IPS DF 4.7 (cell line): ENCODE data around the gene HRH2.

ENCODE experiments used
- DNase-seq: peaks from one replicate; pipeline ENCODE4 v3.0.0-alpha.2; 2013; ENCODE audit warnings: low spot score; ENCODE audit errors: extremely low read depth

HRH2 gene

DNA sequence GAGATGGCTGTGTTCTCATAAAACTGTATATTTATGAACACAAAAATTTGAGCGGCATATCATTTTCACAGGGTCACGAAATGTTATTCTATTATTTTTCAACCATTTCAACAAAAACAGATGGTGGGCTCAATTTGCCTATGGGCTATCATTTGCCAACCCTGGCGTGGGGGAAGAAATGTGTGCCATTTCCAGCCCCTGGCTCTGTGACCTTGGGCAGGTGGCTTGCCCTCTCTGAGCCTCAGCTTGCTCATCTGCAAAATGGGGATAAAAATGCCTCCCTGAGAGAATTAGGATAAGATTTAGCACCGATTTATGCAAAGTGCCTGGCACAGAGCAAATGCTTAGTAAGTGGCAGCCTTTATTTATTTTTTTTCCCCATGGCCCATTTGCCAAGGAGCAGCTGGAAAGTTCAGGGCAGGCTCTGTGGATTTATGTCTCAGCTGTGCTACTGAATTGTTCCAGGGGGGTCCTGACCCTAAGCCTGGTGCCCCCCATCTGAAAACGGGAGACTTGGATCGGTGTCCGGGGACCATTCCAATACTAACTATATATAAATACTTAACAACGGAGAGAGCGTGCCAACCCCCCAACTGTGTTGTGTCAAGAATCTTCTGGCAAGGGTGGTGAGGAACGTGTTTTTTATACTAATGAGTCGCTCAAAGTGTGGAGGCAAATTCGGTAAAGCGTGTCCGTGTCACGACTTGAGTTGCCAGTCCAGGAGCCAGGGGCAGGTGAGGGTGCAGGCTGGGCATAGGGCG lies 34.5 kb downstream of the HRH2 start:
- no peak for DNase-seq

DNA sequence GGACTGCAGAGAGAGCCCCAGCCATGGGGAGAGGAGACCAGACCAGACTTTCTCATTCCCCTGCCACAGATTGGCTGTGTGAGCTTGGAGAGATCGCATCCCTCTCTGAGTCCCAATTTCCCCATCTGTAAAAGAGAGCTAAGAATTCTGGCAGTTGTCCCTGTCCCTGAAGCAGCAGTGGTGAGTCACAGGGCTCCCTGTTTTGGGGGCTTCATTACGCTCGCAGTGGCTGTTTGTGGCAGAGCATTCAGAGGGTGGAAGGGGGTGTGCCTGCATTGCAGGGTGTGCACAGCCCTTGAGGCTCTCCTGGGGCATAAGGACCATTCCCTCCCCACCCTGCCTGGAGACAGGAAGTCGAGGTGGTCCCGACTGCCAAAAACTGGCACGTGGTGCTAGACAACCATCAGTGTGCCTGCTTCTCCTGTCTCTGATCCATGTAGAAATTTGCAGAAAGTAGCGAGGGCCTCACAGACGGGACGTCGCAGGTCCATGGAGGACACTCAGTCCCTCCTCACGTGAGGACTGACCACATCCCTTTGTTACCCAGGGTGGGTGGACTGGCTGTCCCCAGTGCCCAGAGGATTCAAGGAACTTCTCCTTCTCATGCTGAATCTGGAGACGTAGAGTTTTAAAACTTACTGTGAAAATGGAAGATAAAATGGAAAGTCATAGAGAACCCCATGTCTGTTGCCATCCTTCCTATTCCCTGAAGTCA lies 35.3 kb downstream of the HRH2 start:
- DNase-seq: no peak

DNA sequence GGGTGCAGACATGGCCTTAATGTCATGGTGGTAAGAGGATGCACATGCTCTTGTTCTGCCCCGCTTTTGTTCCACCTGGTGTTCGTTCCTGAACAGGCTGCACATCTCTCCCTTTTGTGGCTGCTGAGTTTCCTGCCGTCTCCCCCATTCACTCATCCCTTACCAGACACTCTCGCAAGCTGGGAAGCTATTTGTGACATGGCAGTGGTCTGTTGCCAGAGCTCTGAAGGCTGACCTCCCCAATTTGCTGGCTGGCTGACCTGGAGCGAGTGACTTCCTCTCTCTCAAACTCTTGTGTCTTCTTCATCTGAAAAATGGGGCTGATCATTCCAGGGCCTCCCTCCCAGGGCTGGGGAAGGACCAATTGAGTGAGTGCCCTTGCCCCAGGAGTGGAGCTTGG lies 35.9 kb downstream of the HRH2 start:
- no peak for DNase-seq

DNA sequence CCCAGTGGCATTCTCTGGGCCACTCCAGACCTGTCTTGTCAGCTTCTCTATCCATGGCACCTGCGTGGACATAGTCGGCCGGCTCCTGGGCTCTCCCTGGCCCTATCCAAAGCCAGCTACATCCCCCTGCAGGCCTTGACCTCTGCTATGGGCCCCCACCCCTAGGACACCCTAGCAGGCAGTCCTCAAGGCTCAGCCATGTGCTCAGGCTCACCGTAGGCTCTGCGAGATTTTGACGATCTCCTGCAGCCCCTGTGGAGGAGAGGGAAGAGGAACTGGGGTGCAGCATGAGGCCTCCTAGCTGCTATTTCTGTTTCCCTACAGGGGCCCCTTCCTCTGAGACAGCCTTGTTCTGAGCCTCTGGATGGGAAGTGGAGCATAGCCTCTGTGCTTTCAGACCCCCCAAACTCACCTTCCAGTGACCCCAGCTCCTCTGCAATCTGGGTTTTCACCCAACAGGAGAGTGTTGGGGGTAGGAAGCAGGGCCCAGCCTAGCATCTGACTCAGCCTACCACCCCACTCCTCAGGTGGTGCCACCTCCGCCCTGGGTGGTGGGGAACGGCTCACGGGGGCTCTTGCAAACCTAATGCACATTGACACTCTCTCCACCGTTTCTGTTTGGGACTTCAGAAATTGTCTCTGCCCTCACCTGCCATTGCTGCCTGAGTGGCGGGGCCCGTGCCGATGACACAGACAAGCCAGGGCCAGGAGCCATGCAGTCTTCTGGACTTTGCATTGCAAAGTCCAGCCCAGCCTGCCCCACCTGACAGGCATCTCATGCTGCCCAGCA lies 36.7 kb downstream of the HRH2 start:
- DNase-seq: no peak

DNA sequence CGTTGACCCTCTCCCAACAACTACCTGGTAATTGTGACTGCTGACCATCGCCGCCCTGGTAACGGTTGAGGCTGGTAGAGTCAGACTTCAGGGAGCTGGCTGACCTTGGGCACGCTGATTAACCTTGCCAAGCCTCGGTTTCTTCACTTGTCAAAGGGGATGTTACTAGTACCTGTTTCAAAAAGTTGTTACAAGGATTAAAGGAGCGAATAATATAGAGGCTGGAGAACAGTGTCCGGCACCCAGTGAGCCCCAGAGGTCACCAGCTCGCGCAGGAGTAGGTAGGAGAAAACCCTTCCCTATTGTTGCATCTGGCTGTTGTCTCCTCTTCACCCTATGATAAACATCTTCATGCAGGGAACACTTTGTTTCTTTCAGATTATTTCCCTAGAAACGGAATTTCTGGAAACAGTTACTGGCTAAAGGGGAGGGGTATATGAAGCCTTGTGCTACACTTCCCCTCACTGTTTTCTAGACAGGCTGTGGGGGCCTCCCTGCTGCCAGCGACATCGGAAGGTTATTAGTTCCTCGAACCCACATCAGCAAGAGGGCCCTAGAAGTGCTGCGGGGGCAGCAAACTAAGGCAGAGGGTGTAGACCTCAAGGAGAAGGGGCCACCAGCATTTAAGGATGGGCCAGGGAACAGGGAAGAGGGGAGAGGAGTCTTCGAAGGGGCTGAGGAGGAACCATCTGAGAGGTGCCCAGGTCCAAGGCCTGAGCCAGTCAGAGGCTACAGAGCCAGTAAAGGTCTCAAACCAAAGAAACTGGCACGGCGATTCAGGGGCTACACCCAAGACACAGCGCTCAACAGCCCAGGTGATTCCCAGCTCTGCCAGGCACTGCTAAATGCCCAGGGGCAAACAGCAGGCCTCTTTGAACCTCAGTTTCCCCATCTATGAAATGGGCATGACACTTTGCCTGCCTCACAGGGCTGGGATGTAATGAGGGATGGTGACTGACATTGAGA lies 37.6 kb downstream of the HRH2 start:
- no peak for DNase-seq

DNA sequence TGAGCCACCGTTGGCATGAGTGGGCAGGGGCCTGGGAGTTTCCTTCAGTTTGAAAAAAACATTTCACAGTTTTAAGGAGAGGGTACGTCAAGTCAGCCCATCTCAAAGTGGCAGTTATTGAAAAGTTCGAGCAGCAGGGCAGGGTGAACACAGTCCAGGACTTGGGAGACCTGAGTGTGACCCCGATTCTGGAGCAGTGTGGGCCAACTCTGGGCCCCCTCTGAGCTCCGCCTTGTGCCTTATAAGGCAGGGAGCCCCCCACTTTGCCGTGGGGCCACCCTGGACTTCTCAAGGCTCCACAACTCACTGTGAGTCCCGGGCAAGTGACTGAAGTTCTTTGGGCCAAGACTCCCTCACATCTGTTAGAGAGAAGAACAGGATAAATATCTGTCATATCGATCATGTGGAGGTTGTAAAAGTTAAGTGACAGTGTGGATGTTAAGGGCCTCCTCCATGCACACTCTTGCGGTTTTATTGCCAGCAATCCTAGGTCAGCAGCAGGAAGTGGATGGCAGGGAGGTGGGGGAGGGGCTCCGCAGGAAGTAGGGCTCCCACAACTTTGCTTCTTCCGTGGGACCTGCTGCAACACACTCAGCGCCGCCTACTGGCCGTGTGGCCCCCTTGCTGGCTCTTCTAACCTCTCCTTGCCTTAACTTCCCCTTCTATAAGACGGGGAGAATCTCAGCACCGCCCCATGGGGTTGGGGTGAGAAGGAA lies 38.4 kb downstream of the HRH2 start:
- peak; percentile 75 for DNase-seq

DNA sequence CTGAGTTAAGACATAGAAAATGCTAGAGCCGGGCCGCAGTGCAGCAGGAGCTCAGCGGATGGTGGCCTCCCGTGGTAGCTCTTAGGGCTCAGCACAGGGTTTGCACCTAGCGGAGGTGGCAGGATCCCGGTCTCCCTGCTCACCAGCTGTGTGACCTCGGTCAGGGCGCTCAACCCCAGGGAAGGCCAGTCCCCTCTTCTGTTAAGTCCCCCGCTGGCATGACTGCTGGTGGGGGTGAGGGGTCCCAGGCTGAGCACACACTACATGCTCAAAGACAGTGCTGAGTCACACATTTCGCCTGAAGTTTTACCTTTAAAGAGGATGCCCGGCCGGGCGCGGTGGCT lies 39.0 kb downstream of the HRH2 start:
- no peak for DNase-seq

DNA sequence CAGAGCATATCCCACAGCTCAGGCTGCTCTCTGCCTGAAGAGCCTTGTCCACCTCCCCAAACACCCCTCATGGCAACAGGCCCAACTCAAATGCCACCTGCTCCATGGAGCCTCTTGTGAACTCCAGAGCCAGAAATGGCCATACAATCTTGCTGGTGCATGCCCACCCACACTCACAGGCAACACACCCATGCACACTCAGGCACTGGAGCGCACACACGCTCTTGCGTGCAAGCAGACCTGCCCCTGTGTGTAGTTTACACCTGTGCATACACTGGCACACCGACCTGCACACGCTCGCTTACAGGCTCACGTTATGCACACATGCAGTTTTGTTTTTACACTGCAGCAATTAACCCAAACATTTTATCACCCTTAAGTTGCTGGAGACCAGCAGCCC lies 40.0 kb downstream of the HRH2 start:
- no peak for DNase-seq

DNA sequence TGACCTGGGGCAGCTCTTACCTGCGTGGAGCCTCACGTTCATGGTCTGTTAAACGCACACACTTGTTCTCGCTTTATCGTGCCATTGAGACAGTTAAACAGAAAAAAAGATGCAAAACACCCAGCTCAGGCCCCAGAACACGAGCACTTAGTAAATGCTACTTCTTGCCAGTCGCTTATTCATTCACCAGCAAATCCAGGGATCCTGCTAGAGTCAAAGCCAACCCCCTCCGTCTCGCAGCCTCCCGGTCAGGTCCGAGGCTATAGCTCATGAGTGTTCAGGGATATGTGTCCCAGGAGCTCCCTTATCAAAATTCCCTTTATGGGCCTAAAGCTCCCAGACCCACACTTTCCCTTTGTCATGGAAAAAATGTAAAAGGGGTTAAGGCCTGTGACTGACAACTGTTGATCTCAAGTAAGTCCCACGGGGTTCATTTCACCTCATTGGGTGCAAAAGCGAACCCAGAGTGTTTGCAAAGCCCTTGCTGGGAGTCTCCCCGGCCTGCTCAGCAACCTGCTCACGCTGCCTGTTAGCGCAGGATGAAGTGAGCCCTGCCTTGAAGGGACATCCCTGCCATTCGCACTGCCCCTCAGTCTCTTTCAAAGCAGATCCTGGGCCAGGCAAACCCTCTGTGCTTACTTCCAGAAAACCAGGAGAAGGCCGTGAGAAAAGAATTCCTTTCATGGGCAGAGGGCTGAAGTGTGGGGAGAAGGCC lies 40.7 kb downstream of the HRH2 start:
- DNase-seq: no peak

DNA sequence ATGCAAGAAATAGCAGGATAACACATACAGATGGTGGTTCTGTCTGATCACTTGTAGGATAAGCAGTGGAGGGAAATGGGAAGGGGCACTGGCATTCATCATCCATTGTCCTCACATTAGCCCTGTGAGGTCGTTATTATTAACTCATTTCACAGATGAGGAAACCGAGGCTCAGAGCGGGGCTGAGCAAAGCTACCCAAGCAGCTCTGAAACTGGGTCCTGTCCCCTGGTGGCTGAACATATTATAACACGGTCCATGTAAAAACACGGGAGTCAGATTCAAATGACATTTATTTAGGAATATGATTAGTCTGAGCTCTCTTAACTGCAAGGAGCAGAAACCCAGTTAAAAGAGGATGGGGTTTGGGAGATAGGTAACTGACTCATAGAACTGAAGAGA lies 43.1 kb downstream of the HRH2 start:
- DNase-seq: no peak

DNA sequence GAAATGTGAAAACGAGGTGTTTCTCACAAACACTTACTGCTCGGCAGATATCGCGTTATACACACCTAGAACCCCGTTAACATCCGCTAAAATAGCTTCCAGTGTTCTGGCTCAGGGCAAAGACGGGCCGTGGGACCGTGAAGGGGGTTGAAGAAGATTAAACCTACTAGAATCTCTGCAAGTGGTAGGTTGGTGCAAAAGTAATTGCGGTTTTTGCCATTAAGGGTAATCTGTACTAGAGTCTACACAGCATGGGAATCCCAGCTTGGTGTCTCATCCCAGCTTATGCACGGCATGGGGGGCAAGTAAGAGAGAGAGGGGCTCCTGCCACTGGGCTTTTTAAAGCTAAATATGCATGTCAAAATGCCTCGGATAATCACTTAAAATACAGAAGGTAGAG lies 43.9 kb downstream of the HRH2 start:
- no peak for DNase-seq

DNA sequence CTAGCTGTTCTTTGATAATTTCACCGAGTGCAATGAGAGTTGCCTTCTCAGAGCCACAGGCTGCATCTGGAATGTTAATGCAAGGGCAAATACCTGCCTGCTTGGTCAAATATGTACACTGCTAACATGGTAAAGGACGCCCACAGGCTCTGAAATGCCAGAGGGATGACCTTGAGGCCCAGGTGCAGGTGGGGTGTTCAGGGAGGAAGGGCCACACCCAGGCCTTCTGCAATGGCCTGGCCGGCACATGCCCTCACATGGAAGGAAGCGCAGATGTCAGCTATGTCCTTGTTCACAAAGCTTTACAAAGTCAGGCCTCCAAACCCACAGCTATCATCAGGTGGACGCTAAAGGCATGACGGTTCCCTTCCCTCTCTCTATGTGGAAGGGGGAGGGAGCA lies 48.6 kb downstream of the HRH2 start:
- DNase-seq: no peak

DNA sequence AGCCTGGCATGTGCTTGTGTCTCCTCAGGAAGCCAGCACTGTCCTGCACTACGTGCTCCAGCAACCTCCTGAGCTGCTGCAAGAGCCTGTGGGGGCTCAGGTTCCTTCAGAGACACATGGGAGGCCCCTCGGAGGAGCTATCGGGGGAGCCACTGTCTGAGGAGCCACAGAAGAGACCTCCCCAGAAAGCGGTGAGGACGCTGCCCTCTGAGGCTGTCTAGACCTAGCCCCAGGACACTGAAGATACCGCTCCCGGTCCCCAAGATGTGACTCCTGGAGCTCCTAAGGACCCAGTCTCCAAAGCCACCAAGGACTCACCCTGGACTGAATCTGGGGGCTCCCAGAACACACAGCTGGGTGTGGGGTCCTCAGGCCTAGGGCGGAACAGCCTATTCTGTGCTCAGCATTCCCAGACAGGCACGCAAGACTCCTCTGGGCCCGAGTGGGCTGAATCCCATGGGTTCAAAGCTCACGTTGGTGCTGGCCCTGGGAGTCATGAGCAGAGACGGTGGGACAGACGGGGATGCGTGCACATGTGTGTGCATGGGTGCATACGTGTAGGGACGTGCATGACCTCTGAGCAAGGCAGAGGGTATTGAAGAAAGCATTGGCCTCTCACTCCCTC lies 50.0 kb downstream of the HRH2 start:
- no peak for DNase-seq

DNA sequence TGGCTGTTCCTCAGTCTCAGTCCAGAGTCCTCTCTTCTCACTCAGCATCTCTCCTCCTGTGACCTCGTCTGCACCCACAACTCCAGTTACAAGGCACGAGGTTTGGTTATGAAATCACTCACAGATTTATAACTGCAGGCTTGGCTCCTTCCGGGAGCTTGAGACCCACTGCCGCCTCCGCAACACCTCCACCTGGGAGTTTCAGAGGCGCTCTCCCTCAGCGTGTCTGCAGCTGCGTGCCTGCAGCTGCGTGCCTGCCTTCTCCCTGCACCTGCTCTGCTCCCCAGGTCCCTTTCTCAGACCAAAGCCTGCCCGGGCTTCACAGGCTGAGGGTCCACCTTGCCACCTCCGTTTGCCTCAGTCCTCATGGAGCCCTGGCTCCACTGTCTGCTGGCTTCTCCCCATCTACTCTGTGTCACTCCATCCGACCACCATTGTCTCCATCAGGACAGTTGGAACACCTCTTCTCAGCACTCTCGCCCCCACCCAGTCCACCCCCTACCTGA lies 51.5 kb downstream of the HRH2 start:
- no peak for DNase-seq

DNA sequence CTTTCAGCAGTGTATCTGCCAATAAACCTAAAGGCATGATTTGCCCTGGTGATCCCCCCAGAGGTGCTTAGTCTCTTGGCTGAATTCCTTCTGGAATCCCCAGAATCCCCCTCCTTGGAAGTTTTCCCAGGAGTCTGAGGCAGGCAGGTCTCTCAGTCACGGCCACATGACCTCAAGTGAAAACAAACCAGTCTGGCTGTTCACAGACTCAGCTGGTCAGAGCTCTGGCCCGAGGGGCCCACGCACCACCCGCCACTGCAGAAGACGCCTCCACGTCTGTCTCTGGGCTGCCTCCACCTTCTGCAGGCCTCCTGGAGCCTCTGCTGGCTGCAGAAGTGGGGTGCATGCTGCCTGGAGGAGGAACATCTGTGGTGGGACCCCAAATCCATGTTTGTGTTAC lies 52.5 kb downstream of the HRH2 start:
- no peak for DNase-seq

DNA sequence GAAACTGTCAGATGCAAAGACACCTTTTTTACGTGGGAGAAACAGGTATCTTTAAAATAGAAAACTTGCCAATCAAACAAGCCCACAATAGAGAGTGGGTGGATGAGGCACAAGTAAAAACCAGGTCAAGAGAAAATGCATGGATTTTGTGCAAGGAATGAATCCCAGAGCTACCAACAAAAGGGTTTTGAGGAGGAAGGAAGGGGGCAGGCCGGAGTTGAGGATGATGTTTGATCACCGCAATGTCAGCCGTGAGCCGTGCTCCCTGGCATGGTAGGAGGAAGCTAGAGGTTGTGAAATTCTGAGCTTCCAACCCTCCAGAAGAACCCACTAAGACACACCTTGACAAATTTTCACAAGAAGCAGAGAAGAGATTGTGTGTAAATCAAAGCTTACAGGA lies 53.2 kb downstream of the HRH2 start:
- no peak for DNase-seq

DNA sequence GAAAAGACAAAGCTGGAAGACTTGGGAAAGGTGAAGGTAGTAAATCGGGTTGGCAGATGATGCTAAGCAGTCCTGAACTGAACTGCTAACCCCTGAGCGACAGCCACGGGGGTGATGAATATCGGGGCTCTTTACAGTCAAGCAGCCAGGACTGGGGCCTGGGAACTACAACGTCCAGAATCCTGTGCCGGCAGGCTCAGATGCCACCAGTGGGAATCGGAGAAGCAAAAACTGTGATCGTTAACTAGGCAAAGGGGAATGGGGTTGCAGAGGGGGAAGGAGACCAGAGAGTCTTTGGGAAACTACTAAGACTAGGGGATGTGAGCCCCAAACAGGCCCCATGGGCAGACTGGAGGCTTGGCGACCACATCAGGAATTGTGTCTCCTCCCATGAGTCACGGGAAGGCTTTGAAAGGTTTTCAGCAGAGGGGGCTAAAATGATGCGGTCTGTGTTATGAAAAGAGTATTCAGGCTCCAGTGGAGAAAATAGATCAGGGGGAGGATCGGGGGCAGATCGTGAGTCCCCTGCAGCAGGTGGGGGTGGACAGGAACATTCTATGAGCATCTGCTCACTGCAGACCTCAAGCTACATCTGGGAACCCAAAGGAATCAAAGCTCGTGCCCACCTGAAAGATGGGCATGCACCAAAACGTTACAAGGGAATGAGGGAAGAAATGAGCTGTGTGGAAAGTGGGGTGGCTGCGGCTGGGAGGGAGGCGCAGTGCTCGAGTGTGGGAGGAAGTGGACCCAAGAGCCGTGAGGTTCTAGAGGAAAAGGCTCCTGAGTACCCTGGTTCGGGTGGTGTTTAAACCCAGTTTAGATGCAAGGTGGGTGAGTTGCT lies 53.8 kb downstream of the HRH2 start:
- DNase-seq: no peak

DNA sequence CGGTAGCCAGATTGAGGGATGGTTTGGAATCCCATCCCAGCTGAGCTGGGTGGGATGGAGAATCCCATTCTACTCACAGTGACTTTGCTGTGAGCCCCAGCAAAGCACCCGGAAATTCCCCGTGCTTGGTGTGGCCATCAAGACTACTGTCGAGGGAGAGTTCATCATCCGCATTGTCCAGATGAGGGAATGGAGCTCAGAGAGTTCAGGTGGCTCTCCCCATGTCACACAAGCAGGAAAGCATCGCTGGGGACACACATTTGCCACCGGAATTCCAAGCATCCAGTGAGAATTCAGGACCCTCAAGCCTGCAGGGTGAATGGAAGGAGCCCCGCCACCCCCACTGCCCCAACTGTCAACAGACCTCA lies 54.4 kb downstream of the HRH2 start:
- no peak for DNase-seq

DNA sequence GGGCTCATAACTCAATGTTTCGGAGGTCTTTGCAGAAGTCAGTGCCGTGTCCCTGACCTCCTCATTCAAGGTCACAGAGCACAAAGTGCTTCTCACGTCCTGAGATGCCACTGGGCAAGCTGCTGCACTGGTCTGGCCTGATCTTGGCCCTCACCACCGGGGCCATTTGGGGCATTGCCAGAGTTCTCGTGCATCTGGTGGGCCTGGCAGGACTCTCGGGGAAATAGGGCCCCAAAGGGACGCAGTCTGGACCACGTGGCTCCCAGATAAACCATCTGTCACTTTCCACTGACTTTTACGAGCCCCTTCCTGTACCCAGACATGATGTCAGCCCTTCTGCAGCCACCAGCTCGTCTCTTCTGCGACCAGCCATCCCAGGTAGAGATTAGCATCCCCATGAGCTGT lies 54.8 kb downstream of the HRH2 start:
- no peak for DNase-seq
